Activated naive CD8-positive, alpha-beta T cell treated with anti-CD3 and anti-CD28 coated beads, Interleukin-2, amount 50 U/mL, for 16 hours (primary cell): ENCODE data around the gene CIAO2B.
"Not testable (repeated sequence)": the region's sequence is repeated elsewhere in the genome, so short reads cannot be mapped to it uniquely, and the experiment has no call there.

Source experiments
- DNase-seq: peaks from one replicate; pipeline ENCODE4 v3.0.0-alpha.2; 2020; ENCODE audit warnings: low read depth, low spot score

Gene CIAO2B

GRCh38 chr16:66955363-66956153 lies 21.4 kb upstream of the CIAO2B start:
- DNase-seq = not testable (repeated sequence)

GRCh38 chr16:66954097-66954659 lies 20.0 kb upstream of the CIAO2B start:
- DNase-seq = peak; percentile 46

- no peak for DNase-seq
Observed at GRCh38 chr16:66953462-66954096, 19.4 kb upstream of the CIAO2B start.

GRCh38 chr16:66952430-66953110 lies 18.4 kb upstream of the CIAO2B start:
- no peak for DNase-seq

- DNase-seq = no peak
Observed at GRCh38 chr16:66950971-66951790, 17.0 kb upstream of the CIAO2B start.

- DNase-seq = no peak
Observed at GRCh38 chr16:66950437-66950836, 16.2 kb upstream of the CIAO2B start.

- no peak for DNase-seq
Observed at GRCh38 chr16:66949472-66949871, 15.3 kb upstream of the CIAO2B start.

- no peak for DNase-seq
Observed at GRCh38 chr16:66948837-66949225, 14.6 kb upstream of the CIAO2B start.

- no peak for DNase-seq
Observed at GRCh38 chr16:66948134-66948836, 14.1 kb upstream of the CIAO2B start.

GRCh38 chr16:66947302-66948065 lies 13.3 kb upstream of the CIAO2B start:
- DNase-seq = peak; percentile 60

- no peak for DNase-seq
Observed at GRCh38 chr16:66946974-66947301, 12.7 kb upstream of the CIAO2B start.

- DNase-seq = no peak
Observed at GRCh38 chr16:66946541-66946940, 12.3 kb upstream of the CIAO2B start.

- no peak for DNase-seq
Observed at GRCh38 chr16:66945939-66946338, 11.7 kb upstream of the CIAO2B start.

GRCh38 chr16:66944971-66945370 lies 10.8 kb upstream of the CIAO2B start:
- not testable (repeated sequence) for DNase-seq

- DNase-seq = no peak
Observed at GRCh38 chr16:66944054-66944441, 9.8 kb upstream of the CIAO2B start.

GRCh38 chr16:66943426-66944053 lies 9.3 kb upstream of the CIAO2B start:
- no peak for DNase-seq

GRCh38 chr16:66942981-66943380 lies 8.8 kb upstream of the CIAO2B start:
- no peak for DNase-seq

GRCh38 chr16:66940236-66940635 lies 6.0 kb upstream of the CIAO2B start:
- DNase-seq = no peak

- no peak for DNase-seq
Observed at GRCh38 chr16:66939366-66939765, 5.2 kb upstream of the CIAO2B start.
